ENCODE results near the gene MICA.

DNA sequence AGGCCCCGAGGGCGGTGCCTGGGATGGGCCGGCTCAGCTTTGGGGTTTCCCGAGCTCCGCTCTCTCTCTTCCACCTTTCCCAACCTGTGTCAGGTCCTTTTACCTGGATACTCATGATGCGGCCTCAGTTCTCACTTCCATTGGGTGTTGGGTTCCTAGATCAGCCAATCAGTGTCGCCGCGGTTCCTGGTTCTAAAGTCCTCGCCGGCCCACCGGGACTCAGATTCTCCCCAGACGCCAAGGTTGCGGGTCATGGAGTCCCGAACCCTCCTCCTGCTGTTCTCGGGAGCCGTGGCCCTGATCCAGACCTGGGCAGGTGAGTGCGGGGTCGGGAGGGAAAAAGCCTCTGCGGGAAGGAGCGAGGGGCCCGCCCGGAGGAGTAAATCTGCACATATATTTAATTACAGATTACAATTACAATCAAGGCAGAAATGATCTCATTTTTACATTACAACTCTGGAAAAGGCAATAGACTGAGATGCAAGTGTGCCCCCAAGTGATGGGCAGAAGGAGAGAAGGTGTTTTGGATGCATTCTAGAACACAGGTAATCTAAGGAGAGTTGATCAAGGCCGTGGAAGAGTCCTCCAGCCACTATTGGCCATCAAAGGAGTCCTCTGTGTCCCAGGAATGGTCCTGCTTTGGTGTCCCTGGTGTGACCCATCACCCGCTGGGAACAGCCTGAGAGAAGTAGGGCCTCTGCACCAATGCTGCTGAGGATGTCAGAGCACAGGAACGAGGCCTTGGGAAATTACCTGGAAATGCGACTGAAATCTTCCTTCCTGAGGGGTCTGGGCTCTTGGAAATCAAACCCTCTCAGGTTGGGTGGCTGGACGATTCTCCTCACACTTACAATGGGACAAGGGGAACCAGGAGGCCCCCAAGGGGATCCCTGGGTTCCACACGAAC, 59.8 kb downstream of the MICA start:
- TF ChIP-seq, protein P1, sequence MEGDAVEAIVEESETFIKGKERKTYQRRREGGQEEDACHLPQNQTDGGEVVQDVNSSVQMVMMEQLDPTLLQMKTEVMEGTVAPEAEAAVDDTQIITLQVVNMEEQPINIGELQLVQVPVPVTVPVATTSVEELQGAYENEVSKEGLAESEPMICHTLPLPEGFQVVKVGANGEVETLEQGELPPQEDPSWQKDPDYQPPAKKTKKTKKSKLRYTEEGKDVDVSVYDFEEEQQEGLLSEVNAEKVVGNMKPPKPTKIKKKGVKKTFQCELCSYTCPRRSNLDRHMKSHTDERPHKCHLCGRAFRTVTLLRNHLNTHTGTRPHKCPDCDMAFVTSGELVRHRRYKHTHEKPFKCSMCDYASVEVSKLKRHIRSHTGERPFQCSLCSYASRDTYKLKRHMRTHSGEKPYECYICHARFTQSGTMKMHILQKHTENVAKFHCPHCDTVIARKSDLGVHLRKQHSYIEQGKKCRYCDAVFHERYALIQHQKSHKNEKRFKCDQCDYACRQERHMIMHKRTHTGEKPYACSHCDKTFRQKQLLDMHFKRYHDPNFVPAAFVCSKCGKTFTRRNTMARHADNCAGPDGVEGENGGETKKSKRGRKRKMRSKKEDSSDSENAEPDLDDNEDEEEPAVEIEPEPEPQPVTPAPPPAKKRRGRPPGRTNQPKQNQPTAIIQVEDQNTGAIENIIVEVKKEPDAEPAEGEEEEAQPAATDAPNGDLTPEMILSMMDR (IDR thresholded peaks at IDR 0.05), result no peak
- TF ChIP-seq FOXM1 (IDR thresholded peaks at IDR 0.05; ENCODE audit: low read depth), result no peak
